IMR-90 (cell line): ENCODE measurements around the gene CHRM4. TPM values are rescaled to one million over a fixed set of nuclear protein-coding genes. Genes with fewer than 3 reads are reported as not detected.

ENCODE experiments used
- ATAC-seq: fragments of 200-7000 bp; cut with Tn5 transposase; 2 replicates; pipeline ENCODE4 v1.9.1; 2020; ENCODE audit warnings: low read depth, mild to moderate bottlenecking, moderate library complexity
- BruUV-seq: library from RNA; stranded (reverse); fragments of 400-500 nt; replicated peaks from 2 replicates; lab custom pipeline; 2021; lab: Mats Ljungman, UMichigan
- CTCF ChIA-PET: fragments of 300-600 bp; formaldehyde crosslinking; extraction: SDS; loops from one replicate; lab custom pipeline; 2021; ENCODE audit warnings: antibody characterized with exemption; lab: Yijun Ruan, JAX
- POLR2A ChIA-PET: fragments of 300-600 bp; sonication (Branson Sonifier 250); formaldehyde crosslinking; loops from one replicate; lab custom pipeline; 2022; ENCODE audit warnings: antibody characterized with exemption; ENCODE audit not compliant: unreplicated experiment; lab: Charles Lee
- DNase-seq: peaks from one replicate; pipeline ENCODE4 v3.0.0; 2013
- H2AFZ ChIP-seq: replicated peaks from 2 replicates; pipeline ENCODE3; 2013; ENCODE audit warnings: low read length, mild to moderate bottlenecking; ENCODE audit not compliant: poor library complexity
- H2AK5ac ChIP-seq: 2 replicates; pipeline ENCODE4 v1.6.1; 2013; ENCODE audit warnings: low read depth, low read length, inconsistent platforms
- H2AK9ac ChIP-seq: replicated peaks from 2 replicates; pipeline ENCODE3; 2013; ENCODE audit warnings: mild to moderate bottlenecking, low read depth, low read length, moderate library complexity; ENCODE audit not compliant: poor library complexity
- H2BK120ac ChIP-seq: 2 replicates; pipeline ENCODE4 v1.6.1; 2013; ENCODE audit warnings: low read depth, low read length, inconsistent platforms
- H2BK15ac ChIP-seq: 3 replicates; pipeline ENCODE4 v1.6.1; 2013; ENCODE audit warnings: low read depth, low read length, inconsistent platforms
- H2BK20ac ChIP-seq: 2 replicates; pipeline ENCODE4 v1.6.1; 2013; ENCODE audit warnings: low read depth, mild to moderate bottlenecking, inconsistent platforms, low read length, moderate library complexity
- H2BK5ac ChIP-seq: 2 replicates; pipeline ENCODE4 v1.6.1; 2013; ENCODE audit warnings: mild to moderate bottlenecking, low read depth, low read length, inconsistent platforms; ENCODE audit not compliant: poor library complexity, severe bottlenecking
- H3K14ac ChIP-seq: replicated peaks from 2 replicates; pipeline ENCODE4 v1.6.1; 2013; ENCODE audit warnings: low read depth, low read length, inconsistent platforms
- H3K18ac ChIP-seq: 2 replicates; pipeline ENCODE4 v1.6.1; 2013; ENCODE audit warnings: low read depth, low read length, control low read depth
- H3K23ac ChIP-seq: 2 replicates; pipeline ENCODE4 v1.6.1; 2013; ENCODE audit warnings: low read depth, low read length, inconsistent platforms
- H3K27ac ChIP-seq: 2 replicates; pipeline ENCODE4 v1.5.1; 2013; ENCODE audit warnings: mild to moderate bottlenecking, control low read depth, low read length; ENCODE audit not compliant: insufficient read depth
- H3K27me3 ChIP-seq: 2 replicates; pipeline ENCODE4 v1.6.1; 2013; ENCODE audit warnings: low read length; ENCODE audit not compliant: control insufficient read depth, insufficient read depth
- H3K36me3 ChIP-seq: 2 replicates; pipeline ENCODE4 v1.6.1; 2013; ENCODE audit warnings: low read length, mixed read lengths; ENCODE audit not compliant: control insufficient read depth, insufficient read depth
- H3K4ac ChIP-seq: 2 replicates; pipeline ENCODE4 v1.6.1; 2013; ENCODE audit warnings: low read depth, low read length, inconsistent platforms
- H3K4me1 ChIP-seq: 2 replicates; pipeline ENCODE4 v1.6.1; 2013; ENCODE audit warnings: low read length, mixed read lengths; ENCODE audit not compliant: control insufficient read depth, insufficient read depth
- H3K4me2 ChIP-seq: 2 replicates; pipeline ENCODE4 v1.6.1; 2013; ENCODE audit warnings: low read depth, mild to moderate bottlenecking, control low read depth, low read length, moderate library complexity
- H3K4me3 ChIP-seq: 2 replicates; pipeline ENCODE4 v1.5.1; 2013; ENCODE audit warnings: low read depth, mild to moderate bottlenecking, control low read depth, low read length, moderate library complexity; ENCODE audit not compliant: insufficient read depth
- H3K56ac ChIP-seq: 2 replicates; pipeline ENCODE4 v1.6.1; 2013; ENCODE audit warnings: low read length, inconsistent platforms; ENCODE audit not compliant: insufficient read depth; ENCODE audit errors: extremely low read depth
- H3K79me1 ChIP-seq, 2 experiments: 2 replicates each; pipeline ENCODE4 v1.6.1; 2013; ENCODE audit warnings: low read length in 2 of 2, inconsistent platforms in 1 of 2, low read depth in 1 of 2
- H3K9ac ChIP-seq: 2 replicates; pipeline ENCODE4 v1.6.1; 2013; ENCODE audit warnings: low read depth, low read length, control low read depth
- H3K9me1 ChIP-seq: 2 replicates; pipeline ENCODE4 v1.6.1; 2013; ENCODE audit warnings: low read length, inconsistent platforms; ENCODE audit not compliant: insufficient read depth
- H3K9me3 ChIP-seq: 2 replicates; pipeline ENCODE4 v1.6.1; 2013; ENCODE audit warnings: low read length; ENCODE audit not compliant: control insufficient read depth, insufficient read depth
- H4K20me1 ChIP-seq: 2 replicates; pipeline ENCODE4 v1.6.1; 2013; ENCODE audit warnings: low read length, inconsistent platforms; ENCODE audit not compliant: insufficient read depth
- H4K5ac ChIP-seq: 2 replicates; pipeline ENCODE4 v1.6.1; 2013; ENCODE audit warnings: mild to moderate bottlenecking, low read depth, low read length, control low read depth
- H4K8ac ChIP-seq, 2 experiments: 2 replicates each; pipeline ENCODE4 v1.6.1; 2013; ENCODE audit warnings: low read depth in 2 of 2, low read length in 2 of 2, control low read depth in 1 of 2, inconsistent platforms in 1 of 2
- H4K91ac ChIP-seq: 2 replicates; pipeline ENCODE4 v1.6.1; 2013; ENCODE audit warnings: low read depth, low read length, inconsistent platforms; ENCODE audit not compliant: insufficient read depth
- BHLHE40 ChIP-seq: fragments of 150-350 bp; IDR thresholded peaks from 2 replicates; pipeline ENCODE4 v1.6.1; 2016; ENCODE audit warnings: mild to moderate bottlenecking, low read depth, low read length
- MXI1 ChIP-seq: IDR thresholded peaks from 2 replicates; pipeline ENCODE4 v1.6.1; 2012; ENCODE audit warnings: low read depth, mild to moderate bottlenecking, low read length, moderate library complexity, borderline replicate concordance
- RAD21 ChIP-seq: IDR thresholded peaks from 2 replicates; pipeline ENCODE4 v1.6.1; 2012; ENCODE audit warnings: low read length, improper control_type of control experiment
- WGBS, 2 experiments: methylation state at CpG; one replicate each; pipeline versions ENCODE4 v1.1.5 to v1.1.7; 2013; ENCODE audit warnings: missing lambda C conversion rate in 2 of 2; ENCODE audit not compliant: insufficient read length in 1 of 2; ENCODE audit errors: extremely low coverage in 2 of 2; 5-methylcytosine and 5-hydroxymethylcytosine counted together
- dilution Hi-C: fragments of 300-500 bp; cut with HindIII; formaldehyde crosslinking; loops from one replicate; pipeline ENCODE4 v1.14.3; 2018; ENCODE audit warnings: low sequenced_read_pairs; ENCODE audit not compliant: unreplicated experiment
- in situ Hi-C: fragments of 300-500 bp; cut with MboI; formaldehyde crosslinking; loops from 3 replicates; pipeline ENCODE4 v1.14.3; 2019; ENCODE audit warnings: low sequenced_read_pairs, inconsistent platforms, mixed read lengths
- intact Hi-C: fragments of 100-400 bp; cut with micrococcal nuclease; formaldehyde crosslinking; loops from 2 replicates; pipeline ENCODE4 v1.10.0; 2022
- polyA plus RNA-seq, 3 experiments: library from polyadenylated mRNA; depleted of rRNA; stranded (reverse); fragments of >200 nt; gene quantifications; 2 replicates each; pipeline ENCODE4 v1.2.3, GENCODE V29; 2012; ENCODE audit warnings: low replicate concordance in 1 of 3
- total RNA-seq: library from RNA; depleted of rRNA; stranded (reverse); fragments of >200 nt; gene quantifications from 2 replicates; pipeline ENCODE4 v1.2.3, GENCODE V29; 2012

Gene CHRM4
- total and polyA plus RNA-seq, 2 of the 4 experiments (the other 2 are of a cell fraction): 0.09 to 0.18 TPM

DNA sequence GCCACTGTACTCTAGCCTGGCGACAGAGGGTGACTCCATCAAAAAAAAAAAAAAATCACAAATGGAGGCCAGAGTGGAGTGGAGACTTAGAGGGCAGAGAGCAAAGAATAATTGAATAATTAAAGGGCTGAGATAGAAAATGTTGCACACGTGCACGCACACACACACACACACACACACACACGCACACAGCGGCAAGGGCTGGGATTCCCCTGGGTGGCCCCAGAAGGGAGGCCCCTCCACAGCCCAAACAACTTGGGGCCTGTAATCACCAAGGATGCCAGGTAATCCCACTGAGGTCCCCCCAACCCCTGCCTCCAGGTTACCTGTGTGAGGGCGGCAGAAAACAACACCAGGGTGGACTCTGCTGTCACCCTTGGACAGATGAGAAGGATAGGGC is 56.3 kb downstream of the CHRM4 start:
- no peak overlapping the region for H2AFZ ChIP-seq
- no peak overlapping the region for H4K5ac ChIP-seq
- no peak overlapping the region for H2BK15ac ChIP-seq
- DNase-seq: no peak
- no peak overlapping the region for H2BK5ac ChIP-seq
- H2AK9ac ChIP-seq: no peak overlapping the region
- H3K4me3 ChIP-seq: no peak overlapping the region
- ChIA-PET CTCF (no interaction called here), POLR2A (no interaction called here)
- no peak overlapping the region for H3K4ac ChIP-seq
- intact Hi-C loops: no loop called here
- H3K23ac ChIP-seq: no peak overlapping the region
- TF ChIP-seq MXI1 (no peak), BHLHE40 (no peak), RAD21 (no peak)
- H3K36me3 ChIP-seq: no peaks in the 10 kb centered on the region
- no peak for ATAC-seq
- H3K56ac ChIP-seq: no peak overlapping the region
- WGBS, 2 experiments: no CpG with 5 or more reads among the region's 6 CpGs
- no peak overlapping the region for H3K4me2 ChIP-seq
- no peak overlapping the region for H2BK120ac ChIP-seq
- H4K8ac ChIP-seq: no peak overlapping the region
- H3K27me3 ChIP-seq: peaks cover 45% of the 10 kb centered on the region
- H3K9me1 ChIP-seq: peaks cover 2% of the 10 kb centered on the region
- H3K27ac ChIP-seq: no peak overlapping the region
- H3K18ac ChIP-seq: no peak overlapping the region
- H2BK20ac ChIP-seq: no peak overlapping the region
- dilution Hi-C loops: no loop called here
- in situ Hi-C loops: no loop called here
- no peak overlapping the region for H4K91ac ChIP-seq
- H3K14ac ChIP-seq: no peak overlapping the region
- BruUV-seq: no TSS peak
- no peaks in the 10 kb centered on the region for H3K9me3 ChIP-seq
- no peaks in the 10 kb centered on the region for H4K20me1 ChIP-seq
- peaks cover 6% of the 10 kb centered on the region for H3K4me1 ChIP-seq
- H3K9ac ChIP-seq: no peak overlapping the region
- no peak overlapping the region for H2AK5ac ChIP-seq
- no peaks in the 10 kb centered on the region for H3K79me1 ChIP-seq
